ENCODE measurements around the gene ARHGEF35. TPM values are rescaled to one million over a fixed set of nuclear protein-coding genes. Genes with fewer than 3 reads are reported as not detected.
"Not testable (repeated sequence)": the region's sequence is repeated elsewhere in the genome, so short reads cannot be mapped to it uniquely, and the experiment has no call there.

ARHGEF35 gene
- total RNA-seq, 1 donor from 2014 or later: 3.9 TPM

GRCh38 chr7:144217200-144217599 lies 21.6 kb upstream of the ARHGEF35 start:
- H3K27ac Mint-ChIP-seq; H3K4me3 Mint-ChIP-seq; H3K36me3 Mint-ChIP-seq (ENCODE audit: low read depth); ATAC-seq (ENCODE audit: low read depth); H3K27me3 Mint-ChIP-seq; CTCF ChIA-PET; POLR2A ChIA-PET; H3K4me1 Mint-ChIP-seq; intact Hi-C loops (cut with micrococcal nuclease); H3K9me3 Mint-ChIP-seq; DNase-seq: not testable (repeated sequence)

- H3K4me3 Mint-ChIP-seq; POLR2A ChIA-PET; ATAC-seq (ENCODE audit: low read depth); H3K27me3 Mint-ChIP-seq; H3K4me1 Mint-ChIP-seq; intact Hi-C loops (cut with micrococcal nuclease); DNase-seq; CTCF ChIA-PET; H3K27ac Mint-ChIP-seq; H3K9me3 Mint-ChIP-seq; H3K36me3 Mint-ChIP-seq (ENCODE audit: low read depth): not testable (repeated sequence)
Observed at GRCh38 chr7:144205306-144205705, 9.7 kb upstream of the ARHGEF35 start.

- DNase-seq; intact Hi-C loops (cut with micrococcal nuclease); ATAC-seq (ENCODE audit: low read depth); H3K27ac Mint-ChIP-seq; H3K4me1 Mint-ChIP-seq; H3K27me3 Mint-ChIP-seq; H3K4me3 Mint-ChIP-seq; POLR2A ChIA-PET; H3K9me3 Mint-ChIP-seq; CTCF ChIA-PET; H3K36me3 Mint-ChIP-seq (ENCODE audit: low read depth): not testable (repeated sequence)
Observed at GRCh38 chr7:144203086-144203485, 7.5 kb upstream of the ARHGEF35 start.

GRCh38 chr7:144201978-144202377 lies 6.3 kb upstream of the ARHGEF35 start:
- H3K4me3 Mint-ChIP-seq; H3K4me1 Mint-ChIP-seq; H3K9me3 Mint-ChIP-seq; intact Hi-C loops (cut with micrococcal nuclease); H3K36me3 Mint-ChIP-seq (ENCODE audit: low read depth); DNase-seq; H3K27me3 Mint-ChIP-seq; ATAC-seq (ENCODE audit: low read depth); H3K27ac Mint-ChIP-seq; CTCF ChIA-PET; POLR2A ChIA-PET: not testable (repeated sequence)

GRCh38 chr7:144198934-144199333 lies 3.3 kb upstream of the ARHGEF35 start:
- H3K4me1 Mint-ChIP-seq; H3K36me3 Mint-ChIP-seq (ENCODE audit: low read depth); CTCF ChIA-PET; H3K27ac Mint-ChIP-seq; H3K27me3 Mint-ChIP-seq; POLR2A ChIA-PET; DNase-seq; ATAC-seq (ENCODE audit: low read depth); H3K9me3 Mint-ChIP-seq; H3K4me3 Mint-ChIP-seq; intact Hi-C loops (cut with micrococcal nuclease): not testable (repeated sequence)

- POLR2A ChIA-PET; H3K27ac Mint-ChIP-seq; H3K4me1 Mint-ChIP-seq; ATAC-seq (ENCODE audit: low read depth); CTCF ChIA-PET; H3K4me3 Mint-ChIP-seq; H3K36me3 Mint-ChIP-seq (ENCODE audit: low read depth); H3K9me3 Mint-ChIP-seq; H3K27me3 Mint-ChIP-seq; DNase-seq; intact Hi-C loops (cut with micrococcal nuclease): not testable (repeated sequence)
Observed at GRCh38 chr7:144194453-144194852, 1.2 kb downstream of the ARHGEF35 start.

GRCh38 chr7:144193782-144194181 lies 1.9 kb downstream of the ARHGEF35 start:
- CTCF ChIA-PET; POLR2A ChIA-PET; H3K4me3 Mint-ChIP-seq; H3K4me1 Mint-ChIP-seq; DNase-seq; H3K27ac Mint-ChIP-seq; H3K27me3 Mint-ChIP-seq; H3K36me3 Mint-ChIP-seq (ENCODE audit: low read depth); intact Hi-C loops (cut with micrococcal nuclease); H3K9me3 Mint-ChIP-seq; ATAC-seq (ENCODE audit: low read depth): not testable (repeated sequence)

GRCh38 chr7:144188578-144189171 lies 7.0 kb downstream of the ARHGEF35 start:
- H3K27me3 Mint-ChIP-seq; H3K4me1 Mint-ChIP-seq; H3K4me3 Mint-ChIP-seq; H3K36me3 Mint-ChIP-seq (ENCODE audit: low read depth); CTCF ChIA-PET; H3K27ac Mint-ChIP-seq; H3K9me3 Mint-ChIP-seq; POLR2A ChIA-PET; intact Hi-C loops (cut with micrococcal nuclease); DNase-seq; ATAC-seq (ENCODE audit: low read depth): not testable (repeated sequence)

- H3K4me3 Mint-ChIP-seq; H3K9me3 Mint-ChIP-seq; H3K27ac Mint-ChIP-seq; DNase-seq; ATAC-seq (ENCODE audit: low read depth); CTCF ChIA-PET; H3K27me3 Mint-ChIP-seq; POLR2A ChIA-PET; H3K36me3 Mint-ChIP-seq (ENCODE audit: low read depth); intact Hi-C loops (cut with micrococcal nuclease); H3K4me1 Mint-ChIP-seq: not testable (repeated sequence)
Observed at GRCh38 chr7:144187848-144188247, 7.8 kb downstream of the ARHGEF35 start.

GRCh38 chr7:144183166-144183565 lies 12.5 kb downstream of the ARHGEF35 start, which contains the start of gene CTAGE4:
Gene CTAGE4 (plus strand): TSS chr7:144183466. CDS start chr7:144183504, 38 bp downstream.
- CTCF ChIA-PET, POLR2A ChIA-PET: not testable (repeated sequence)

GRCh38 chr7:144179165-144179479 lies 16.5 kb downstream of the ARHGEF35 start:
- POLR2A ChIA-PET; CTCF ChIA-PET; DNase-seq; H3K4me3 Mint-ChIP-seq; H3K4me1 Mint-ChIP-seq; H3K9me3 Mint-ChIP-seq; H3K36me3 Mint-ChIP-seq (ENCODE audit: low read depth); ATAC-seq (ENCODE audit: low read depth); intact Hi-C loops (cut with micrococcal nuclease); H3K27me3 Mint-ChIP-seq; H3K27ac Mint-ChIP-seq: not testable (repeated sequence)

More at GRCh38 chr7:144183166-144183565, 12.5 kb downstream of the ARHGEF35 start, which contains the start of gene CTAGE4:
- intact Hi-C loops (cut with micrococcal nuclease); H3K27ac Mint-ChIP-seq; H3K36me3 Mint-ChIP-seq (ENCODE audit: low read depth); H3K9me3 Mint-ChIP-seq; DNase-seq; ATAC-seq (ENCODE audit: low read depth); H3K4me1 Mint-ChIP-seq; H3K27me3 Mint-ChIP-seq; H3K4me3 Mint-ChIP-seq: not testable (repeated sequence)

GRCh38 chr7:144178380-144179164 lies 17.1 kb downstream of the ARHGEF35 start:
- POLR2A ChIA-PET; H3K27me3 Mint-ChIP-seq; H3K9me3 Mint-ChIP-seq; H3K27ac Mint-ChIP-seq; H3K4me1 Mint-ChIP-seq; DNase-seq; intact Hi-C loops (cut with micrococcal nuclease); H3K36me3 Mint-ChIP-seq (ENCODE audit: low read depth); H3K4me3 Mint-ChIP-seq: not testable (repeated sequence)
- peak; percentile 93 for ATAC-seq (ENCODE audit: low read depth)
- CTCF ChIA-PET: interaction anchor here (1.3 kb wide), 1 partner anchor 259 kb away, joined by 3 read pairs; no protein-coding TSS in a partner anchor

Data from activated B cell treated with CpG ODN at 0.5 μM for 24 hours (primary cell).